ENCODE measurements around the gene CC2D2A. TPM values are rescaled to one million over a fixed set of nuclear protein-coding genes. Genes with fewer than 3 reads are reported as not detected.

The CC2D2A gene
- total RNA-seq, 2 donors from 2014 or later: 13.5 to 38.1 TPM

DNA sequence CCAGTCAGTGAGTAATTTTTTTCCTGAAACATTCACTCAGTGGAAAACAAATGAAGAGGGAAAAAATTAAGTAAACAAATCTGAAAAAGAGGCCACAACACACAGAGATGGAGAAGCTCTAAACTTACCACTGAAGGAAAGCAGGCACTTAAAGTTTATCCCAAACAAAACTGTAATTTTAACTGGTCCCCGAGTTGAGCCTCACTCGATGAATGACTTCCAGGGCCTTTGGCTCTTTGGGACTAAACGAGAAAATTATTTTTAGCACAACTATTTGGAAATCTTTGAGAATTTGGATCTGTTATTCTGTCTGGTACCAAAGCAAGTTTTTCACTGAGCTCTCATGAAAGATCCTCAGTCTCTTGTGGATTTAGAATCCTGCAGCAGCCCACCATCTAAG lies 42.0 kb upstream of the CC2D2A start, which contains the start of gene C1QTNF7:
Gene C1QTNF7, plus strand, starts transcription at position 333 of the 400 bp plus-strand sequence. CDS start 7,711 bp downstream, outside the sequence.
- no peaks in the 10 kb centered on the region for H3K36me3 ChIP-seq
- peak within 1 kb of the TSS; percentile 14 to 23 for H3K27ac ChIP-seq
- TF ChIP-seq POLR2AphosphoS5 (IDR thresholded peaks at IDR 0.05) (no peak), POLR2A (IDR thresholded peaks at IDR 0.05) (no peak)
- TF ChIP-seq, protein P1, sequence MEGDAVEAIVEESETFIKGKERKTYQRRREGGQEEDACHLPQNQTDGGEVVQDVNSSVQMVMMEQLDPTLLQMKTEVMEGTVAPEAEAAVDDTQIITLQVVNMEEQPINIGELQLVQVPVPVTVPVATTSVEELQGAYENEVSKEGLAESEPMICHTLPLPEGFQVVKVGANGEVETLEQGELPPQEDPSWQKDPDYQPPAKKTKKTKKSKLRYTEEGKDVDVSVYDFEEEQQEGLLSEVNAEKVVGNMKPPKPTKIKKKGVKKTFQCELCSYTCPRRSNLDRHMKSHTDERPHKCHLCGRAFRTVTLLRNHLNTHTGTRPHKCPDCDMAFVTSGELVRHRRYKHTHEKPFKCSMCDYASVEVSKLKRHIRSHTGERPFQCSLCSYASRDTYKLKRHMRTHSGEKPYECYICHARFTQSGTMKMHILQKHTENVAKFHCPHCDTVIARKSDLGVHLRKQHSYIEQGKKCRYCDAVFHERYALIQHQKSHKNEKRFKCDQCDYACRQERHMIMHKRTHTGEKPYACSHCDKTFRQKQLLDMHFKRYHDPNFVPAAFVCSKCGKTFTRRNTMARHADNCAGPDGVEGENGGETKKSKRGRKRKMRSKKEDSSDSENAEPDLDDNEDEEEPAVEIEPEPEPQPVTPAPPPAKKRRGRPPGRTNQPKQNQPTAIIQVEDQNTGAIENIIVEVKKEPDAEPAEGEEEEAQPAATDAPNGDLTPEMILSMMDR (IDR thresholded peaks at IDR 0.05): no peak
- intact Hi-C loops (cut with DNase I): no loop called here
- H3K27me3 ChIP-seq (replicated peaks; ENCODE audit: insufficient read depth): no peaks in the 10 kb centered on the region
- no peaks in the 10 kb centered on the region for H3K9me3 ChIP-seq
- H3K4me3 ChIP-seq: no peak within 1 kb of the TSS
- H3K4me1 ChIP-seq (replicated peaks): no peaks in the 10 kb centered on the region
- 56% methylated on average over 3 of the region's 3 CpGs for WGBS
- DNase-seq (ENCODE audit: low spot score): no peak

DNA sequence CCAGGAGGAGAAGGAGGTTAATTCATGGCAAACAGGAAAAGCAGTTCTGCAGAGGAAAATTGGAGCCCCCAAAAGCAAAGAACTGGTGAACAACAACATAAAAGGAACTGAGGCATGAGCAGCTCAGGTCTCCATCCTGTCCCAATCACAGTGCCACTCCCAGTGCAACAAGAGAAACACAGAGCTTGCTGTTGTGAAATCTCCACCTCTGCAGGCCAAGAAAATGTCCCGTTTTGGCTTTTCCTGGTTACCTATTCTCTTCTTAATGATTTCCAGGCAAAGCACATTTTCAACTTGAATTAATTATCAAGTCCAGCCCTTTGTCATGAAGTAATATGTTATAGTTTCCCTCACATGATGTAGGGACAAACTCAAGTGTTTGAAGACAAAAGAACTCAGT lies 41.1 kb upstream of the CC2D2A start:
- H3K9me3 ChIP-seq: no peaks in the 10 kb centered on the region
- H3K27ac ChIP-seq: peak overlapping the region in 1 of 2 donors; percentile 14
- no peaks in the 10 kb centered on the region for H3K36me3 ChIP-seq
- DNase-seq (ENCODE audit: low spot score): no peak
- TF ChIP-seq POLR2A (IDR thresholded peaks at IDR 0.05): no peak
- TF ChIP-seq, protein P1 (IDR thresholded peaks at IDR 0.05): no peak
- TF ChIP-seq POLR2AphosphoS5 (IDR thresholded peaks at IDR 0.05): no peak
- no peak overlapping the region for H3K4me3 ChIP-seq
- 40% methylated on average over 1 of the region's 1 CpG for WGBS
- intact Hi-C loops (cut with DNase I): no loop called here
- no peaks in the 10 kb centered on the region for H3K27me3 ChIP-seq (replicated peaks; ENCODE audit: insufficient read depth)
- no peaks in the 10 kb centered on the region for H3K4me1 ChIP-seq (replicated peaks)

DNA sequence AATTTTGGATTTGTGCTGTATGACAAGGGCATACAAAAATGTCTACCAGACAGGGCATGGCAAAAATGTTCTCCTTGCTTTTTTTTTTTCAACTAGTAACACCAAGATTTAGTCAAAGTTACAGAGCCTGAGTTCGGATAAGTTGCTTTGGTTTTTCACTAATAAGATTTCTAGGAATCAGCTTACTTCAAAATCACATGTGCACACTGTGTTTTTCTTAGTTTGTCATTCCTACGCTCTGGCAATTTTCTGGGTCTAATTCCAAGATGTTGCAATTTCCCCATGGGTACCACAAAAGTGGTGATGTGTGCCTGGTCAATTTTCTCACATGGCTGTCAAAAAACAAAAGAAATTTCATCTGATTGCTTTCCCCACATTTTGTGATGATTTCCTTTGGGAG lies 35.6 kb upstream of the CC2D2A start:
- TF ChIP-seq, protein P1 (IDR thresholded peaks at IDR 0.05): no peak
- no peak for TF ChIP-seq POLR2A (IDR thresholded peaks at IDR 0.05)
- TF ChIP-seq POLR2AphosphoS5 (IDR thresholded peaks at IDR 0.05): no peak
- H3K4me3 ChIP-seq: no peak overlapping the region
- H3K9me3 ChIP-seq: no peaks in the 10 kb centered on the region
- no peaks in the 10 kb centered on the region for H3K4me1 ChIP-seq (replicated peaks)
- no peak overlapping the region for H3K27ac ChIP-seq
- intact Hi-C loops (cut with DNase I): no loop called here
- H3K27me3 ChIP-seq (replicated peaks; ENCODE audit: insufficient read depth): no peaks in the 10 kb centered on the region
- no peaks in the 10 kb centered on the region for H3K36me3 ChIP-seq
- DNase-seq (ENCODE audit: low spot score): no peak
- WGBS: 91% methylated on average over 2 of the region's 2 CpGs

DNA sequence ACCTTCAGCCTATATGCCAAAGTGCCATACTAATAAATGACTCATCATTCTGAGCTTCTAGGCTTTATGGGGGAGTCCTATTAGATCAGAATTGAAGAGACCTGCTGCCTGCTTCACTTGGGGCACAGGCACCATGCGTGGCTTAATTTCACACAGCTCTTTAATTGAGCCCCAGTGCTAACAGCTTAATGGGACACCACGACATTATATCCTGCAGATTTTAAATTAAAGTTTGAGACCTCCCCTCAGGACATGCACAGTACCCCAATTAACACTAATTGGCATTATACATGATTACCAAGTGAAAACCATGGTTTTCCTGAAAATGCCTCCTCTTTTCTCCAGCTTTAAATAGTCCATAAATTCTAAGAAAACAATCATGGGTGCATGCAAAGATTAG lies 35.0 kb upstream of the CC2D2A start:
- TF ChIP-seq, protein P1 (IDR thresholded peaks at IDR 0.05): no peak
- TF ChIP-seq POLR2AphosphoS5 (IDR thresholded peaks at IDR 0.05) (no peak), POLR2A (IDR thresholded peaks at IDR 0.05) (no peak)
- Histone ChIP-seq H3K27ac (no peak overlapping the region), H3K36me3 (no peaks in the 10 kb centered on the region), H3K4me3 (no peak overlapping the region), H3K27me3 (replicated peaks; ENCODE audit: insufficient read depth) (no peaks in the 10 kb centered on the region), H3K4me1 (replicated peaks) (no peaks in the 10 kb centered on the region), H3K9me3 (no peaks in the 10 kb centered on the region)
- intact Hi-C loops (cut with DNase I): no loop called here
- no peak for DNase-seq (ENCODE audit: low spot score)
- WGBS: 95% methylated on average over 2 of the region's 2 CpGs

DNA sequence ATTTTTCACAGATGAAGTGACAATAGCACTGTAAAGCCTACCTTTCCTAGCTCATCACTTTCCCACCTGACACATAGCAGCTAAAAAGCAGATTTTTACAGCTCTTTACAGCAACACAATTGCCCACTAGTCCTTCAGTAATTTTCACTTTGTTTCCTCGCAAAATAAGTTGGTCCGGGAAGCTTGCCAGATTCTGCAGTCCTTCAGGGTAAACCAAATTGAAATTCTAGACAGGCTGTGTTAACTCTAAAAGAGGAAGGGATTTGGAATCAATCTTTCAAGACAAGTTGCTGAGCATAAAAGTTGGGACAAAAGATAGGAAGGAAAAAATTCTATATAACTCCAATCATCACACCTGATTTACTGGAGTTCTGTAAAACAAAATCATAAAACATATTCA lies 33.2 kb upstream of the CC2D2A start:
- no peak overlapping the region for H3K4me3 ChIP-seq
- 4% methylated on average over 2 of the region's 2 CpGs for WGBS
- no peak for TF ChIP-seq POLR2AphosphoS5 (IDR thresholded peaks at IDR 0.05)
- TF ChIP-seq, protein P1 (IDR thresholded peaks at IDR 0.05): no peak
- no peak for TF ChIP-seq POLR2A (IDR thresholded peaks at IDR 0.05)
- intact Hi-C loops (cut with DNase I): no loop called here
- no peak for DNase-seq (ENCODE audit: low spot score)
- no peaks in the 10 kb centered on the region for H3K9me3 ChIP-seq
- H3K27me3 ChIP-seq (replicated peaks; ENCODE audit: insufficient read depth): no peaks in the 10 kb centered on the region
- no peaks in the 10 kb centered on the region for H3K4me1 ChIP-seq (replicated peaks)
- no peak overlapping the region for H3K27ac ChIP-seq
- no peaks in the 10 kb centered on the region for H3K36me3 ChIP-seq

Measured in prostate gland (tissue), 2 donors.